Smooth muscle cell (in vitro differentiated cells): ENCODE measurements around the gene GNAQ. TPM values are rescaled to one million over a fixed set of nuclear protein-coding genes. Genes with fewer than 3 reads are reported as not detected.

ENCODE experiments used
- DNase-seq: peaks from one replicate; lab custom pipeline; 2025; ENCODE audit not compliant: unreplicated experiment; lab: John Stamatoyannopoulos, UW
- H2AFZ ChIP-seq: fragments of 200-600 bp; sonication (generic); 2 replicates; pipeline ENCODE4 v1.6.0; 2016; ENCODE audit warnings: antibody characterized with exemption, low read depth, mild to moderate bottlenecking
- H3F3A ChIP-seq: fragments of 200-600 bp; sonication (generic); 2 replicates; pipeline ENCODE4 v1.6.0; 2017; ENCODE audit warnings: antibody characterized with exemption, low read depth
- H3K27ac ChIP-seq: fragments of 200-600 bp; sonication (generic); 2 replicates; pipeline ENCODE4 v1.5.1; 2016; ENCODE audit warnings: low read depth, mild to moderate bottlenecking
- H3K27me3 ChIP-seq: fragments of 200-600 bp; sonication (generic); 2 replicates; pipeline ENCODE4 v1.6.1; 2016; ENCODE audit warnings: low read depth, mild to moderate bottlenecking
- H3K36me3 ChIP-seq: fragments of 200-600 bp; sonication (generic); 2 replicates; pipeline ENCODE4 v1.5.1; 2016; ENCODE audit warnings: low read depth
- H3K4me1 ChIP-seq: fragments of 200-600 bp; sonication (generic); 2 replicates; pipeline ENCODE4 v1.5.1; 2016; ENCODE audit warnings: low read depth
- H3K4me2 ChIP-seq: fragments of 200-600 bp; sonication (generic); 2 replicates; pipeline ENCODE4 v1.6.0; 2016; ENCODE audit warnings: mild to moderate bottlenecking
- H3K4me3 ChIP-seq: fragments of 200-600 bp; sonication (generic); 2 replicates; pipeline ENCODE4 v1.5.1; 2016; ENCODE audit warnings: mild to moderate bottlenecking
- H3K79me2 ChIP-seq: fragments of 200-600 bp; sonication (generic); 2 replicates; pipeline ENCODE4 v1.6.0; 2016; ENCODE audit warnings: low read depth, mild to moderate bottlenecking
- H3K9ac ChIP-seq: fragments of 200-600 bp; sonication (generic); 2 replicates; pipeline ENCODE4 v1.6.0; 2016; ENCODE audit warnings: low read depth
- H3K9me3 ChIP-seq: fragments of 200-600 bp; sonication (generic); replicated peaks from 2 replicates; pipeline ENCODE4 v1.5.1; 2016; ENCODE audit warnings: low read depth
- H4K20me1 ChIP-seq: fragments of 200-600 bp; sonication (generic); 2 replicates; pipeline ENCODE4 v1.6.0; 2016; ENCODE audit warnings: low read depth
- WGBS: methylation state at CpG from one replicate; pipeline ENCODE4 v1.1.7; 2016; ENCODE audit warnings: low lambda C conversion rate; 5-methylcytosine and 5-hydroxymethylcytosine counted together
- polyA plus RNA-seq: library from polyadenylated mRNA; unstranded; fragments of >200 nt; fragmentation: Nextera tagmentation; extraction: Ambion mirVana; gene quantifications from 2 replicates; pipeline ENCODE4 v1.2.1, GENCODE V29; 2016
- total RNA-seq: library from RNA; depleted of rRNA; stranded (reverse); fragments of >200 nt; gene quantifications from 2 replicates; pipeline ENCODE4 v1.2.3, GENCODE V29; 2014
- TF ChIP-seq, protein P1 (sequence below): fragments of 200-600 bp; sonication (generic); IDR thresholded peaks from 2 replicates; pipeline ENCODE4 v1.5.1; 2017; ENCODE audit warnings: borderline replicate concordance, mild to moderate bottlenecking, antibody characterized with exemption; ENCODE audit not compliant: insufficient read depth, poor library complexity, severe bottlenecking

GNAQ gene
- total and polyA plus RNA-seq, 2 experiments from 2014 or later = 12.5 to 41.4 TPM

DNA sequence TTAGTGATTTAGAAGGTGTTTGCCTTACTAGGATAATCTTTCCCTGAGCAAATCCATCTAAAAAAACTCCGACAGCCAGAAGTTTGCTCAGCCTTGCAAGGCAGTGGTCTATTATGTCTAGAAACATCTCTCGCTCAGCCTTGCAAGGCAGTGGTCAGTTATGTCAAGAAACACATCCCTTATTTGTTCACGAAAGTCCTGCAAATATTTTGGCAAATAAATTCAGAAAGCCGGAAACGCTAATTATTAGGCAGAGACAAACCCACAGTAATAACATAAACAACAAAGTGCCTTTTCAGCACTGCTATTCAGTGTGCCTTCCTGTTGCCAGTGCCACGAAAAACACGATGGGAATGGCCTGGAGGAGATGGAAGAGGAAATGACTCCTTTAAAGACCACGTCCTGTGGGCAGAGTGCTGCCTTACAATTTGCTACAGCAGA is 184.5 kb downstream of the GNAQ start:
- H4K20me1 ChIP-seq = peaks cover 95% of the 10 kb centered on the region
- no peaks in the 10 kb centered on the region for H3K9me3 ChIP-seq
- 67% methylated on average over 8 of the region's 8 CpGs for WGBS
- no peaks in the 10 kb centered on the region for H3F3A ChIP-seq
- H3K79me2 ChIP-seq = peaks cover 22% of the 10 kb centered on the region
- TF ChIP-seq, protein P1, sequence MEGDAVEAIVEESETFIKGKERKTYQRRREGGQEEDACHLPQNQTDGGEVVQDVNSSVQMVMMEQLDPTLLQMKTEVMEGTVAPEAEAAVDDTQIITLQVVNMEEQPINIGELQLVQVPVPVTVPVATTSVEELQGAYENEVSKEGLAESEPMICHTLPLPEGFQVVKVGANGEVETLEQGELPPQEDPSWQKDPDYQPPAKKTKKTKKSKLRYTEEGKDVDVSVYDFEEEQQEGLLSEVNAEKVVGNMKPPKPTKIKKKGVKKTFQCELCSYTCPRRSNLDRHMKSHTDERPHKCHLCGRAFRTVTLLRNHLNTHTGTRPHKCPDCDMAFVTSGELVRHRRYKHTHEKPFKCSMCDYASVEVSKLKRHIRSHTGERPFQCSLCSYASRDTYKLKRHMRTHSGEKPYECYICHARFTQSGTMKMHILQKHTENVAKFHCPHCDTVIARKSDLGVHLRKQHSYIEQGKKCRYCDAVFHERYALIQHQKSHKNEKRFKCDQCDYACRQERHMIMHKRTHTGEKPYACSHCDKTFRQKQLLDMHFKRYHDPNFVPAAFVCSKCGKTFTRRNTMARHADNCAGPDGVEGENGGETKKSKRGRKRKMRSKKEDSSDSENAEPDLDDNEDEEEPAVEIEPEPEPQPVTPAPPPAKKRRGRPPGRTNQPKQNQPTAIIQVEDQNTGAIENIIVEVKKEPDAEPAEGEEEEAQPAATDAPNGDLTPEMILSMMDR = no peak
- H3K9ac ChIP-seq = no peak overlapping the region
- H3K36me3 ChIP-seq = no peaks in the 10 kb centered on the region
- no peaks in the 10 kb centered on the region for H3K27me3 ChIP-seq
- H3K4me2 ChIP-seq = peak overlapping the region; percentile 47
- peaks cover 11% of the 10 kb centered on the region for H3K4me1 ChIP-seq
- no peak overlapping the region for H2AFZ ChIP-seq
- H3K27ac ChIP-seq = no peak overlapping the region
- H3K4me3 ChIP-seq = no peak overlapping the region
- DNase-seq = no peak

DNA sequence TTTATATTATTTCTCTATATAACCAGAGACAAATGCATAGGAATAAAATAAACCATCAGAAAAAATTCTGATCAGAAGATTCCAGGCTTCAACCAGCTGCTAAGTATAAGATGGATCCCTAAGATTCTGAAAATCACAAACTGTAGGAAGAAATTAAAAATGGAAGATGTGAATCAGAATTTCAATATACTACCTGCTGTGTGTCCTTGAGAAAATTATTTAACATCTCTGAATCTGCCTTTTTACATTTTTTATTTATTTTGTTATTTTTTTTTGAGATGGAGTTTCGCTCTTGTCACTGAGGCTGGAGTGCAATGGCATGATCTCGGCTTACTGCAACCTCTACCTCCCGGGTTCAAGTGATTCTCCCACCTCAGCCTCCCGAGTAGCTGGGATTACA is 187.2 kb downstream of the GNAQ start:
- no peak overlapping the region for H3K4me2 ChIP-seq
- no peaks in the 10 kb centered on the region for H3F3A ChIP-seq
- H2AFZ ChIP-seq = no peak overlapping the region
- no peak overlapping the region for H3K27ac ChIP-seq
- H3K4me1 ChIP-seq = peaks cover 11% of the 10 kb centered on the region
- TF ChIP-seq, protein P1 = no peak
- H3K9ac ChIP-seq = no peak overlapping the region
- H3K27me3 ChIP-seq = no peaks in the 10 kb centered on the region
- no peak overlapping the region for H3K4me3 ChIP-seq
- DNase-seq = no peak
- peaks cover 19% of the 10 kb centered on the region for H3K79me2 ChIP-seq
- WGBS = 100% methylated on average over 4 of the region's 4 CpGs
- H4K20me1 ChIP-seq = peaks cover 97% of the 10 kb centered on the region
- no peaks in the 10 kb centered on the region for H3K36me3 ChIP-seq
- no peaks in the 10 kb centered on the region for H3K9me3 ChIP-seq

DNA sequence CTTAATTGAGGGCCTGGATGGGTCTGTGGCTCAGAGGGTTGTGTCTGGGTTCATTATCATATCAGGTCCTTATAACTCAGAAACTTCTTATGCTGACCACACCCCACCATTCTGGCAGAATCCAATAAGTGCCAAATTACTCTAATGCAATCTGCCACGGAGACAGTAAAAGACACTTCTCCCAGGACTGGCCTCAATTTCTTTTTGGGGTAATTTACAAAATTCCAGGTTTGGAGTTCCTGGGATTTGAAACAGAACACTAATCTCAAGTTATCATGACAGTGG is 187.8 kb downstream of the GNAQ start:
- Histone ChIP-seq H4K20me1 (peaks cover 96% of the 10 kb centered on the region), H3K4me2 (no peak overlapping the region), H3F3A (no peaks in the 10 kb centered on the region), H3K4me3 (no peak overlapping the region), H3K4me1 (peaks cover 11% of the 10 kb centered on the region), H2AFZ (no peak overlapping the region), H3K79me2 (peaks cover 19% of the 10 kb centered on the region), H3K9ac (no peak overlapping the region), H3K36me3 (no peaks in the 10 kb centered on the region), H3K27me3 (no peaks in the 10 kb centered on the region), H3K27ac (no peak overlapping the region), H3K9me3 (no peaks in the 10 kb centered on the region)
- TF ChIP-seq, protein P1 = no peak
- WGBS = 86% methylated on average over 1 of the region's 1 CpG
- no peak for DNase-seq

DNA sequence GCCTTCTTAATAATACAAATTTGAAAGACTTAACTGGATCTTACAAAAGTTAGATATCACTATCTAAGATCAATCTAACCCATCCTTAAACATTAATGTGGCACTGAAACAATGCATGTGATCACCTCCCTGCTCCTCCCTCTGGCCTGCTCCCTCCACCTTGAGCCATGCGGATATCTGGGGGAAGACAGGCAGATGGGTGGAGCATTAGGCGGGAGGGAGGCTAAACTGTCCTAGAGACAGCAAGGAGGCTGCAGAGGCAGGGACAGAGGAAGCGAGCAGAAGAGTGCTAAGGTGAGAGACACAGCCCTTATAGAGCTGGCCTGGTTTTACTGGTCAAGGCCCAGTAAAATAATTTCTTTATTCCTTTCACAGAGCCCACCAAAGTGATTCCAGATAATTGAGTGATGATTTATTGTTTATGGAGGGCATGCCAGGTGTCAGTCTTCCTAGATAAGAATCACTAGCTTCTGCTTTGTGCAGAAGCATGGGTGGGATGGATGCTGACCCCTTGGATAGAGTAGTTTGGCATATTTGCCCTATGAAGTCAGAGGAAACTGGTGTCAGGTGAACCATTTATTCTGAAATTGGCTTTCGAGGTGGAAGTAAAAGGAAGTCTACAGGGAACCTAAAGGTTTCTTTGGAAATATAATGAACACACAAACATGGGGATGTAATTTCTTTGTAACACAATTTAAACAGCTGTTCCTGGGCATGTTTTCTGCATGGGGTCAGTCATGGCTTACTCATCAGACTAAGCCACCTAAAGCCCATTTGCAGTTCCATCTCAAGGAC is 188.3 kb downstream of the GNAQ start:
- Histone ChIP-seq H3K36me3 (no peaks in the 10 kb centered on the region), H3K4me1 (peaks cover 9% of the 10 kb centered on the region), H3F3A (no peaks in the 10 kb centered on the region), H3K27ac (no peak overlapping the region), H3K27me3 (no peaks in the 10 kb centered on the region), H3K79me2 (peaks cover 19% of the 10 kb centered on the region), H3K4me2 (no peak overlapping the region), H2AFZ (no peak overlapping the region), H4K20me1 (peaks cover 94% of the 10 kb centered on the region), H3K4me3 (no peak overlapping the region), H3K9ac (no peak overlapping the region), H3K9me3 (no peaks in the 10 kb centered on the region)
- 72% methylated on average over 4 of the region's 4 CpGs for WGBS
- DNase-seq = no peak
- TF ChIP-seq, protein P1 = no peak
